GM12878 (cell line): ENCODE data around the gene PPP2R5C. TPM values are rescaled to one million over a fixed set of nuclear protein-coding genes. Genes with fewer than 3 reads are reported as not detected.

Experiments
- ATAC-seq: fragments of 200-7000 bp; cut with Tn5 transposase; 3 replicates; pipeline ENCODE4 v1.9.1; 2020; ENCODE audit warnings: mild to moderate bottlenecking, moderate library complexity
- BruUV-seq: library from RNA; stranded (reverse); fragments of 400-500 nt; replicated peaks from 2 replicates; lab custom pipeline; 2021; lab: Mats Ljungman, UMichigan
- CTCF ChIA-PET: fragments of 300-600 bp; sonication (Branson Sonifier 250); formaldehyde crosslinking; extraction: SDS; loops from one replicate; lab custom pipeline; 2021; ENCODE audit warnings: inconsistent platforms; lab: Yijun Ruan, JAX
- POLR2A ChIA-PET: fragments of 350-600 bp; formaldehyde crosslinking; extraction: SDS; loops from one replicate; lab custom pipeline; 2021; ENCODE audit warnings: inconsistent platforms; lab: Charles Lee
- RAD21 ChIA-PET: fragments of 300-600 bp; sonication (Branson Sonifier 250); formaldehyde crosslinking; loops from one replicate; lab custom pipeline; 2023; ENCODE audit warnings: antibody characterized with exemption; ENCODE audit not compliant: unreplicated experiment; lab: Charles Lee
- SMC1A ChIA-PET: fragments of 300-600 bp; sonication (Branson Sonifier 250); formaldehyde crosslinking; loops from one replicate; lab custom pipeline; 2023; ENCODE audit not compliant: unreplicated experiment, uncharacterized antibody; lab: Charles Lee
- DNase-seq: peaks from one replicate; pipeline ENCODE4 v3.0.0-alpha.2; 2011; ENCODE audit warnings: low read depth, low spot score
- FAIRE-seq: peaks from 3 replicates; lab custom pipeline; 2011; peaks lifted over from hg19 to GRCh38; lab: Jason Lieb, UNC
- H2AFZ ChIP-seq: 2 replicates; pipeline ENCODE4 v1.6.0; 2011; ENCODE audit warnings: low read depth, low read length, control low read depth; ENCODE audit not compliant: control insufficient read depth
- H3K27ac ChIP-seq: 2 replicates; pipeline ENCODE4 v1.5.1; 2011; ENCODE audit warnings: control low read depth; ENCODE audit not compliant: control insufficient read depth, insufficient read depth
- H3K27me3 ChIP-seq, 2 experiments: replicated peaks in 1 of 2; 2 replicates each; pipeline versions ENCODE4 v1.6.0 to v1.6.1; 2011; ENCODE audit warnings: low read length in 1 of 2; ENCODE audit not compliant: control insufficient read depth in 2 of 2, insufficient read depth in 2 of 2
- H3K36me3 ChIP-seq, 2 experiments: 2 replicates each; pipeline ENCODE4 v1.5.1; 2011; ENCODE audit warnings: low read length in 1 of 2; ENCODE audit not compliant: control insufficient read depth in 2 of 2, insufficient read depth in 2 of 2
- H3K4me1 ChIP-seq: 2 replicates; pipeline ENCODE4 v1.6.1; 2011; ENCODE audit warnings: mild to moderate bottlenecking, low read length, moderate library complexity, mixed read lengths; ENCODE audit not compliant: control insufficient read depth, insufficient read depth
- H3K4me2 ChIP-seq: 2 replicates; pipeline ENCODE4 v1.6.0; 2011; ENCODE audit warnings: control low read depth; ENCODE audit not compliant: control insufficient read depth, insufficient read depth
- H3K4me3 ChIP-seq: fragments of 200-600 bp; sonication (generic); 2 replicates; pipeline ENCODE4 v1.5.1; 2016
- H3K79me2 ChIP-seq: 2 replicates; pipeline ENCODE4 v1.6.0; 2011; ENCODE audit warnings: low read length; ENCODE audit not compliant: control insufficient read depth, insufficient read depth
- H3K9ac ChIP-seq: 2 replicates; pipeline ENCODE4 v1.8.0; 2011; ENCODE audit warnings: low read length, control low read depth, mixed read lengths; ENCODE audit not compliant: control insufficient read depth, insufficient read depth
- H3K9me3 ChIP-seq: replicated peaks from 3 replicates; pipeline ENCODE4 v1.5.1; 2011; ENCODE audit warnings: mild to moderate bottlenecking, low read length; ENCODE audit not compliant: control insufficient read depth, insufficient read depth
- H4K20me1 ChIP-seq: 2 replicates; pipeline ENCODE4 v1.6.0; 2011; ENCODE audit not compliant: control insufficient read depth, insufficient read depth
- CBX3 ChIP-seq: fragments of 200-600 bp; sonication (generic); IDR thresholded peaks from 2 replicates; pipeline ENCODE4 v1.6.1; 2016; ENCODE audit warnings: low read depth, borderline replicate concordance
- HCFC1 ChIP-seq: fragments of 150-350 bp; IDR thresholded peaks from 2 replicates; pipeline ENCODE4 v1.6.1; 2014; ENCODE audit warnings: low read length
- IKZF2 ChIP-seq, 2 experiments: fragments of 450-650 bp; IDR thresholded peaks; 2 replicates each; pipeline ENCODE4 v1.6.1; 2017; ENCODE audit warnings: mild to moderate bottlenecking in 2 of 2, moderate library complexity in 2 of 2
- MEF2A ChIP-seq: IDR thresholded peaks from 2 replicates; pipeline ENCODE4 v1.6.1; 2011; ENCODE audit warnings: low read depth, mild to moderate bottlenecking, low read length, moderate library complexity; ENCODE audit not compliant: insufficient read depth
- MLLT1 ChIP-seq: fragments of 450-650 bp; IDR thresholded peaks from 2 replicates; pipeline ENCODE4 v1.6.1; 2016; ENCODE audit warnings: mild to moderate bottlenecking
- RELA ChIP-seq: fragments of 450-650 bp; IDR thresholded peaks from 2 replicates; pipeline ENCODE4 v1.8.0; 2014; ENCODE audit warnings: borderline replicate concordance; ENCODE audit not compliant: partially characterized antibody
- SREBF1 ChIP-seq: IDR thresholded peaks from 2 replicates; pipeline ENCODE4 v1.6.1; 2012; ENCODE audit warnings: mild to moderate bottlenecking, low read length
- TAF1 ChIP-seq: IDR thresholded peaks from 2 replicates; pipeline ENCODE4 v1.6.1; 2011; ENCODE audit warnings: mild to moderate bottlenecking, low read depth, low read length, borderline replicate concordance
- TCF7 ChIP-seq: IDR thresholded peaks from 2 replicates; pipeline ENCODE4 v1.6.1; 2014; ENCODE audit warnings: antibody characterized with exemption, borderline replicate concordance
- ZBTB33 ChIP-seq: fragments of 450-650 bp; IDR thresholded peaks from 2 replicates; pipeline ENCODE4 v1.6.1; 2017; ENCODE audit warnings: mild to moderate bottlenecking
- ZBTB40 ChIP-seq: fragments of 450-650 bp; IDR thresholded peaks from 2 replicates; pipeline ENCODE4 v1.6.1; 2016; ENCODE audit warnings: mild to moderate bottlenecking, moderate library complexity, borderline replicate concordance
- ZNF622 ChIP-seq: fragments of 450-650 bp; IDR thresholded peaks from 2 replicates; pipeline ENCODE4 v1.6.1; 2017; ENCODE audit warnings: mild to moderate bottlenecking, inconsistent platforms
- WGBS: methylation state at CpG from one replicate; pipeline ENCODE4 v1.1.6; 2016; ENCODE audit warnings: low lambda C conversion rate; ENCODE audit not compliant: insufficient replicate concordance, insufficient coverage; ENCODE audit errors: missing lambda C conversion rate; 5-methylcytosine and 5-hydroxymethylcytosine counted together
- in situ Hi-C: fragments of 300-500 bp; cut with MboI; formaldehyde crosslinking; loops from 9 replicates; pipeline ENCODE4 v1.14.3; 2018; ENCODE audit warnings: mixed read lengths
- intact Hi-C: fragments of 100-400 bp; cut with micrococcal nuclease; formaldehyde crosslinking; loops from one replicate; pipeline ENCODE4 v1.14.2; 2022; ENCODE audit not compliant: unreplicated experiment
- polyA plus RNA-seq, 11 experiments: library from polyadenylated mRNA; depleted of rRNA in 4 of 11; unstranded in 6 of 11; stranded (reverse) in 5 of 11; fragments of >200 nt; fragmentation: Nextera tagmentation in 4 of 11; fragmentation: Illumina TruSeq in 1 of 11; extraction: Ambion mirVana in 4 of 11; extraction: Trizol in 1 of 11; gene quantifications; 1 replicate in 1 of 11; 2 replicates in 10 of 11; pipeline versions ENCODE4 v1.2.1 to v1.2.3, GENCODE V29; 2011 to 2016; ENCODE audit warnings: inconsistent platforms in 2 of 11, missing spikeins in 2 of 11, low read depth in 1 of 11
- total RNA-seq, 4 experiments: library from RNA; depleted of rRNA in 3 of 4; stranded (reverse); fragments of >200 nt in 3 of 4; fragmentation: Illumina TruSeq in 1 of 4; extraction: Trizol in 1 of 4; gene quantifications; 2 replicates each; pipeline versions ENCODE4 v1.2.1 to v1.2.3, GENCODE V29; 2013 to 2021

Gene PPP2R5C
- total and polyA plus RNA-seq, 10 of the 15 experiments (the other 5 are each of a cell fraction or from before 2014, with no cell fraction given), result 106 to 199 (median 144) TPM

- CTCF ChIA-PET, result interaction anchor here (0.7 to 8.3 kb wide), 31 partner anchors 9 to 249 kb away, joined by 3 to 72 read pairs (median 5); no protein-coding TSS in a partner anchor
- Histone ChIP-seq H3K4me3 (no peak overlapping the region), H3K27me3 (no peaks in the 10 kb centered on the region), H3K79me2 (peaks cover 54% of the 10 kb centered on the region), H3K9ac (no peak overlapping the region), H3K36me3 (peaks cover 0 to 8% of the 10 kb centered on the region in 2 experiments; a peak in 2 of 4 replicates), H3K9me3 (no peaks in the 10 kb centered on the region), H3K4me2 (peak overlapping the region; percentile 84), H2AFZ (peak overlapping the region; percentile 24; the same call in 1 of the 2 replicates), H4K20me1 (peaks cover 3% of the 10 kb centered on the region; the same call in 1 of the 2 replicates), H3K27ac (peak overlapping the region; percentile 61), H3K4me1 (peaks cover 44% of the 10 kb centered on the region)
- DNase-seq (peak; percentile 69), ATAC-seq (peak; percentile 87), FAIRE-seq (peak; percentile 83)
- POLR2A ChIA-PET, result interaction anchor here (0.6 to 1.8 kb wide), 4 partner anchors 32 to 676 kb away, joined by 4 to 7 read pairs (median 4); no protein-coding TSS in a partner anchor
- in situ Hi-C loops (no loop called here), intact Hi-C loops (loop anchor here (1.0 to 10.0 kb wide), 4 partner anchors 34 to 136 kb away; no protein-coding TSS in a partner anchor)
- RAD21 ChIA-PET, result interaction anchor here (0.7 to 3.5 kb wide), 21 partner anchors 8 to 179 kb away, joined by 3 to 52 read pairs (median 6); no protein-coding TSS in a partner anchor
- 4% methylated on average over 7 of the region's 7 CpGs for WGBS
- SMC1A ChIA-PET, result interaction anchor here (0.6 to 5.2 kb wide), 28 partner anchors 10 to 1408 kb away, joined by 3 to 34 read pairs (median 4); no protein-coding TSS in a partner anchor
- no TSS peak for BruUV-seq
- no peak for TF ChIP-seq TAF1
- no peak for TF ChIP-seq MEF2A
- no peak for TF ChIP-seq TCF7
- no peak for TF ChIP-seq SREBF1
- no peak for TF ChIP-seq CBX3
- no peak for TF ChIP-seq ZBTB33
- no peak for TF ChIP-seq RELA
- TF ChIP-seq MLLT1, result peak; percentile 52; the same call in 1 of the 2 replicates
- TF ChIP-seq ZBTB40, result no peak
- TF ChIP-seq ZNF622, result no peak
- TF ChIP-seq IKZF2 (IDR thresholded peaks at IDR 0.05), result peak; percentile 30 to 39; a peak in 1 of 4 replicates
- no peak for TF ChIP-seq HCFC1
Measured at GRCh38 chr14:101843665-101844064, 82.2 kb downstream of the PPP2R5C start.
